ENCODE measurements around the gene MAST1. TPM values are rescaled to one million over a fixed set of nuclear protein-coding genes. Genes with fewer than 3 reads are reported as not detected.

MAST1 gene
- total RNA-seq, 1 experiment from 2014 or later = 2.6 TPM

DNA sequence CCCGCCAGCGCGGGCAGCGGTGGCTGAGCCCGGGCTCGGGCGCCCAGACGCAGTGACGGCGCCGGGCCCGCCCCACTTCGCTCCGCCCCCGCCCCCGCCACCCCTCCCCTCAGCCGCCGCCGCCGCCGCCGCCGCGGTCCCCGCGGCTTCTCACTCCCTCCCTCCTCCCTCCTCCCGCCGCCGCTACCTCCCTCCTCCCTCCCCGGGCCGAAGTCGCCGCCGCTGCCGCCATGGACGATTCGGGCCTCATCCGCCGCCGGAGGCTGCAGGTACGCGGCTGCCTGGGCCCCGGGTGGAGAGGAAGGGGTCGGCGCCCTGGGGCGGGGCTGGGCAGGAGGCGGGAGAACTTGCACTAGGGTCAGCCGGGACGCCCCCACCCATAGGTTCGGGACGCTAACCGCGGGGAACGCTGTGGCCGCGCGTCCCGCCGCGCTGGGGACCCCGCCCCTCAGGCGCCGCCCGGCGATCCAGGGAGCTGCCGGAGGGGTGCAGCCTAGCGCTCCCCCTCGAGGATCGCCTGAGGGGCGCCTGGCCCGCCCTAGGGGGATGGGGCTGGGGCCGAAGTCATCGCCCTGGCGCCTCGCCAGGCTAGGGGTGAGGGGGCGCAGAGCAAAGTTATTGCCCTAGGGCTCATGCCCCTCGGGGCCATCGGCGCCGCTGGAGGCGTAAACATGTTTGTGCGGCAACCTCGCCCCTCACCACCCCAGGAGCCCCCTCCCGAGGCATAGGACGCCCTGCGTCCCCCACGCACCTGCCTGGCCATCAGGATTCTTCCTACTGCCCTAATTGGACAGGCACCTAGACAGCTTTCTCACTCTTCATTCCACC lies 4.4 kb upstream of the MAST1 start:
- H3K36me3 Mint-ChIP-seq (ENCODE audit: insufficient read depth, unreplicated experiment) = peaks cover 16% of the 10 kb centered on the region
- intact Hi-C loops (cut with micrococcal nuclease; ENCODE audit: unreplicated experiment) = no loop called here
- H3K27ac Mint-ChIP-seq (ENCODE audit: unreplicated experiment) = no peak overlapping the region
- no peaks in the 10 kb centered on the region for H3K9me3 Mint-ChIP-seq (ENCODE audit: low read depth, unreplicated experiment)
- CTCF ChIA-PET = no interaction called here
- peak overlapping the region; percentile 55 for H3K4me3 Mint-ChIP-seq (ENCODE audit: low read depth, unreplicated experiment)
- peaks cover 75% of the 10 kb centered on the region for H3K27me3 Mint-ChIP-seq (ENCODE audit: unreplicated experiment)
- DNase-seq = peak; percentile 17
- peaks cover 8% of the 10 kb centered on the region for H3K4me1 Mint-ChIP-seq (ENCODE audit: low read depth, unreplicated experiment)
- no TSS peak for BruUV-seq (replicated peaks)
- TF ChIP-seq, protein P1, sequence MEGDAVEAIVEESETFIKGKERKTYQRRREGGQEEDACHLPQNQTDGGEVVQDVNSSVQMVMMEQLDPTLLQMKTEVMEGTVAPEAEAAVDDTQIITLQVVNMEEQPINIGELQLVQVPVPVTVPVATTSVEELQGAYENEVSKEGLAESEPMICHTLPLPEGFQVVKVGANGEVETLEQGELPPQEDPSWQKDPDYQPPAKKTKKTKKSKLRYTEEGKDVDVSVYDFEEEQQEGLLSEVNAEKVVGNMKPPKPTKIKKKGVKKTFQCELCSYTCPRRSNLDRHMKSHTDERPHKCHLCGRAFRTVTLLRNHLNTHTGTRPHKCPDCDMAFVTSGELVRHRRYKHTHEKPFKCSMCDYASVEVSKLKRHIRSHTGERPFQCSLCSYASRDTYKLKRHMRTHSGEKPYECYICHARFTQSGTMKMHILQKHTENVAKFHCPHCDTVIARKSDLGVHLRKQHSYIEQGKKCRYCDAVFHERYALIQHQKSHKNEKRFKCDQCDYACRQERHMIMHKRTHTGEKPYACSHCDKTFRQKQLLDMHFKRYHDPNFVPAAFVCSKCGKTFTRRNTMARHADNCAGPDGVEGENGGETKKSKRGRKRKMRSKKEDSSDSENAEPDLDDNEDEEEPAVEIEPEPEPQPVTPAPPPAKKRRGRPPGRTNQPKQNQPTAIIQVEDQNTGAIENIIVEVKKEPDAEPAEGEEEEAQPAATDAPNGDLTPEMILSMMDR (IDR thresholded peaks at IDR 0.05; ENCODE audit: unreplicated experiment) = no peak

DNA sequence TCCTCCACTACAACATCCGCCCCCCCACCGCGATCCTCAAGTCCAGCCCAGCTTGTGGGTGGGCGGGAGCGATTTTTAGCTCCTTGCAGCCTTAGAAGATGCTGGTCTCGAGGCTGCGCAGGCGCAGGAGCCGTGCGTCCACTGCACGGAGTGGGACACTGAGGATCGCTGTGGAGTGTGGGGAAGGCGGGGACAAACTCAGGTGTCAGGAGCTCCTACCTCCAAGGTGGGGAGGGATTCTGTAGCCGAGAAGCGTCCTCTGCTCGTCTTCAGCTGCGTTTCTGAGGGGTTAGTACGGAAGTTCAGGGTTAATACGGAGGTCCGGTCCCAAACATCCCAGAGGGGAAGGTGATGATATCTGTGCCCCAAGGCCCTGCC lies 3.8 kb upstream of the MAST1 start, which contains the start of gene RTBDN:
RTBDN (minus strand) TSS at position 14 of the 378 bp plus-strand sequence. CDS start 4,600 bp downstream, outside the sequence.
- intact Hi-C loops (cut with micrococcal nuclease; ENCODE audit: unreplicated experiment) = no loop called here
- no TSS peak for BruUV-seq (replicated peaks)
- Mint-ChIP-seq H3K27ac (ENCODE audit: unreplicated experiment) (no peak within 1 kb of the TSS), H3K4me3 (ENCODE audit: low read depth, unreplicated experiment) (peak within 1 kb of the TSS; percentile 55), H3K4me1 (ENCODE audit: low read depth, unreplicated experiment) (peaks cover 8% of the 10 kb centered on the region), H3K9me3 (ENCODE audit: low read depth, unreplicated experiment) (no peaks in the 10 kb centered on the region), H3K36me3 (ENCODE audit: insufficient read depth, unreplicated experiment) (peaks cover 16% of the 10 kb centered on the region), H3K27me3 (ENCODE audit: unreplicated experiment) (peaks cover 75% of the 10 kb centered on the region)
- TF ChIP-seq, protein P1 (IDR thresholded peaks at IDR 0.05; ENCODE audit: unreplicated experiment) = no peak
- CTCF ChIA-PET = no interaction called here
- no peak for DNase-seq

DNA sequence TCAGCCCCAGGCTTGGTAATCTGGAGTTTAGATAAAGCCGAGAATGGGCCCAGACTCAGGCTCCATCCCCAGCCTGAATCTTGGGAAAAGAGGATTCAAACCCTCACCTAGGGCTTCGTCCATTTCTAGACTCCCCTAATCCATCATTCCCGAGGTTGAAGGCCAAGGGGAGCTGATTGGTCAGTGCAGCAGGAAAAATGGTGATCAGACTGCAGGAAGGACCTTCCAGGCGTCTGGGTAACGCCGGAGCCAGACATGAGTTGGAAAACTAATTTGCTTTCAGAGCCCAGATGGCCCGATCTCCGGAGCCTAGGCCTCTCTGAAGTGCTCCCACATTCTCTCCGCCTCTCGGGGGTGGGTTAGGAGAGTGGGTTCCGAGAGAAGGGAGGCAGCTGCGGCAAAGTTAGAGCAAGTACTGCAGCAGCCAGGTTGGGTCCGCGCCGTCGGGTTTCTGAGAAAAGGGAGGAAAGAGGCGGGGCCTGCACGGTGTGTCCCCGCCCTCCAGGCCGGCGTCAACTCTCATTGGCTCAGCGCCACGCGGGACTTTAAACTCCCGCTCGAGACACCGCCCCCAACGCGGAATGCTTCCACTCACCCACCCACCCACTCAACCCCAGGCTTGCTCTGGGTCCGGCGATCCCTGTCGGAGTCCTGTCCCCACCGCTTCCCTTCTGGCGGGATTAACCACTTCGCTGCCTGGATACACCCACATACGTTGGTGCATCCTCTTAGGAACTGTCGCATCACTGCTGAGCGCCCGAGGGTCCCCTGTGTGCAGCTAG lies 3.1 kb upstream of the MAST1 start:
- Mint-ChIP-seq H3K27me3 (ENCODE audit: unreplicated experiment) (peaks cover 70% of the 10 kb centered on the region), H3K4me1 (ENCODE audit: low read depth, unreplicated experiment) (peaks cover 8% of the 10 kb centered on the region), H3K27ac (ENCODE audit: unreplicated experiment) (no peak overlapping the region), H3K4me3 (ENCODE audit: low read depth, unreplicated experiment) (peak overlapping the region; percentile 55), H3K36me3 (ENCODE audit: insufficient read depth, unreplicated experiment) (peaks cover 16% of the 10 kb centered on the region), H3K9me3 (ENCODE audit: low read depth, unreplicated experiment) (no peaks in the 10 kb centered on the region)
- intact Hi-C loops (cut with micrococcal nuclease; ENCODE audit: unreplicated experiment) = no loop called here
- peak; percentile 21 for DNase-seq
- TF ChIP-seq, protein P1 (IDR thresholded peaks at IDR 0.05; ENCODE audit: unreplicated experiment) = no peak
- BruUV-seq (replicated peaks) = no TSS peak
- CTCF ChIA-PET = no interaction called here

DNA sequence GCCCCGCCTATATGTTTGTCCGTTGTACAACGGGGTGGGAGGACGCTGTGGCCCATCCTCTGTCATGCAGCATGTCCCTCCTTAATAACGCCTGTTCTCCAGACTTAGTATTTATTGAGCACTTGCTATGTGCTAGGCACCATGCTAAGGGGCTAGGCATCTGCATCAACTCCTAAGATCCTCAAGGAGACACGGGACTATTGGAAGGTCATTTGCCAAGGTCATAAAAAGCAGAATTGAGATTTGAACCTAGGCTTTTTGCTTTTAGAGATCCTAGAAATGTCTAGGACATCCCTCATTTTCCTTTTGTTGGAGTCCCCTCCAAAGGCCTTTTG lies 1.8 kb upstream of the MAST1 start:
- Mint-ChIP-seq H3K9me3 (ENCODE audit: low read depth, unreplicated experiment) (no peaks in the 10 kb centered on the region), H3K27ac (ENCODE audit: unreplicated experiment) (no peak overlapping the region), H3K4me1 (ENCODE audit: low read depth, unreplicated experiment) (peaks cover 8% of the 10 kb centered on the region), H3K36me3 (ENCODE audit: insufficient read depth, unreplicated experiment) (peaks cover 16% of the 10 kb centered on the region), H3K4me3 (ENCODE audit: low read depth, unreplicated experiment) (no peak overlapping the region), H3K27me3 (ENCODE audit: unreplicated experiment) (peaks cover 61% of the 10 kb centered on the region)
- BruUV-seq (replicated peaks) = no TSS peak
- DNase-seq = no peak
- CTCF ChIA-PET = no interaction called here
- intact Hi-C loops (cut with micrococcal nuclease; ENCODE audit: unreplicated experiment) = no loop called here
- TF ChIP-seq, protein P1 (IDR thresholded peaks at IDR 0.05; ENCODE audit: unreplicated experiment) = no peak
